WI38 (cell line): ENCODE data around the gene PPP1R13B.

ENCODE experiments used
- H3K4me3 ChIP-seq: 2 replicates; pipeline ENCODE4 v1.5.1; 2011; ENCODE audit warnings: low read depth, mild to moderate bottlenecking, control low read depth, low read length
- TF ChIP-seq, protein P1 (sequence below): IDR thresholded peaks from 2 replicates; pipeline ENCODE4 v1.5.1; 2012; ENCODE audit warnings: low read depth, mild to moderate bottlenecking, control low read depth, low read length

The PPP1R13B gene

DNA sequence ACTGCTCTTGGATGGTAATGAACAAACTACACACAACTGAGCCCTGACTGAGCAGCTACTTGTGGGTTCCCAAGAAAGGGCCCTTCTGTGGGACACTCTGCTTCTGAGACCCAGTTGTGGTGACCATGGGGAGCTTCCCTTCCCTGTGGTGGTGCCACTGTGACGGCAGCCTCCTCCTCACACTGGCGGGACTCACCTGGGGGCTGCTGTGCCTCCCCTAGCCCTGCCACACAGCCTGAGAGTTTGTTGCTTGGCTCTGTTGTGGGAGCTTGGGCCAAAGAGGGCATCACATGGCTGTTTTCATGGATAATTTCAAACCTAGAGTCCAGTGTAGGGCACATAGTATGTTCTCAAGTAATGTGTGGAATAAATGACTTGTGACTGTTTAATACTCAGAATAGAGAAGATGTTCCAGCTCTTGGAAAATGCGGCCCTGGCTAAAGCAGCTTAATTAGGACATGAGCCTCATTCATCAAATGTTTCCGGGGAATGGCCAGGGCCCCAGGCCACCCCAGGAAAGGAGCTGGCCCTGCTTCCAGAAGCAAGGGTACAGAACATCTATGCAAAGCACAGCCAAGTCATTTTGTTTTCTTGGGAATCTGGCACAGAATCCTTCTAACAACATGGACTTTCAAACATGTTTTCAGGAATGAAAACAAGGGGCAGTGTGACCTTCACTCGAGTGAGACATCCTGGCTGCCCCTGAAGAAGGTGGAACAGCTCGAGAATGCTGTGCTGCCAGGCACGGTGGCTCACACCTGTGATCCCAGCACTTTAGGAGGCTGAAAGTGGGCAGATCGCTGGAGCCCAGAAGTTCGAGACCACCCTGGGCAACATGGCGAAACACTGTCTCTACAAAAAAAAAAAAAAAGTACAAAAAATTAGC lies 110.6 kb downstream of the PPP1R13B start:
- H3K4me3 ChIP-seq, result no peak overlapping the region
- TF ChIP-seq, protein P1, sequence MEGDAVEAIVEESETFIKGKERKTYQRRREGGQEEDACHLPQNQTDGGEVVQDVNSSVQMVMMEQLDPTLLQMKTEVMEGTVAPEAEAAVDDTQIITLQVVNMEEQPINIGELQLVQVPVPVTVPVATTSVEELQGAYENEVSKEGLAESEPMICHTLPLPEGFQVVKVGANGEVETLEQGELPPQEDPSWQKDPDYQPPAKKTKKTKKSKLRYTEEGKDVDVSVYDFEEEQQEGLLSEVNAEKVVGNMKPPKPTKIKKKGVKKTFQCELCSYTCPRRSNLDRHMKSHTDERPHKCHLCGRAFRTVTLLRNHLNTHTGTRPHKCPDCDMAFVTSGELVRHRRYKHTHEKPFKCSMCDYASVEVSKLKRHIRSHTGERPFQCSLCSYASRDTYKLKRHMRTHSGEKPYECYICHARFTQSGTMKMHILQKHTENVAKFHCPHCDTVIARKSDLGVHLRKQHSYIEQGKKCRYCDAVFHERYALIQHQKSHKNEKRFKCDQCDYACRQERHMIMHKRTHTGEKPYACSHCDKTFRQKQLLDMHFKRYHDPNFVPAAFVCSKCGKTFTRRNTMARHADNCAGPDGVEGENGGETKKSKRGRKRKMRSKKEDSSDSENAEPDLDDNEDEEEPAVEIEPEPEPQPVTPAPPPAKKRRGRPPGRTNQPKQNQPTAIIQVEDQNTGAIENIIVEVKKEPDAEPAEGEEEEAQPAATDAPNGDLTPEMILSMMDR, result no peak

DNA sequence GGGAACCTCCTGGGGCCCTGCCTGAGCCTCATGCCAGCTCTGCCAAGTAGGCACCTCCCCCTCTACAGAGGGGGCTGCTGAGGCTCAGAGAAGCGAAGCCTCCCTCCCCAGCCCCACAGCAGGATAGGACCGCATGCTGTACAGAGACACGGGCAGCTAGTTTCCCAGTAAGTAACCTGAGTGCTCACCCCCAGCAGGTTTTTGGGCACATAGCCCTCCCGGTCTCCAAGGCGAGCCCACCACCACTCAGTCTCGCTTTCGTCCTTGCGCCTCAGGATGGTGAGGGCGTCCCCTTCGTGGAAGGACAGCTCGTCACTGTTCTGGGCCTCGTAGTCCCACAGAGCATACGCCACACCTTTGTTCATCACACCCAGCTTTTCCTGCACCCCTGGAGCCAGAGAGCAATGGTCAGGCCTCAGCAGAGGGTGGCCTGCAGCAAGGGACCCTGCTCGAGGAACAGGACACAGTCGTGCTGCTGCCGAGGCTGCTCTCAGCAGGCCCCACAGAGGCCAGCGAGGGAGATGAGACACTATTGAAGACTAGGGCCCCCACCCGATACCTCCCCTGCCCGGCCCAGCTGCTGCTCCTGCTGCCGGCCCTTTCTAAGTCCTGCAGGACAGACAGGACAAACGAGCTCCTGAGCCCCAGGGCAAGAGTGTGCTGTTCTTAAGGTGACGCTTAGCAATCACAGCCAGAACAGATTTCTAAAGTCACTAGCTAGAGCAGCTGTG lies 111.4 kb downstream of the PPP1R13B start:
- TF ChIP-seq, protein P1, result no peak
- H3K4me3 ChIP-seq, result no peak overlapping the region

DNA sequence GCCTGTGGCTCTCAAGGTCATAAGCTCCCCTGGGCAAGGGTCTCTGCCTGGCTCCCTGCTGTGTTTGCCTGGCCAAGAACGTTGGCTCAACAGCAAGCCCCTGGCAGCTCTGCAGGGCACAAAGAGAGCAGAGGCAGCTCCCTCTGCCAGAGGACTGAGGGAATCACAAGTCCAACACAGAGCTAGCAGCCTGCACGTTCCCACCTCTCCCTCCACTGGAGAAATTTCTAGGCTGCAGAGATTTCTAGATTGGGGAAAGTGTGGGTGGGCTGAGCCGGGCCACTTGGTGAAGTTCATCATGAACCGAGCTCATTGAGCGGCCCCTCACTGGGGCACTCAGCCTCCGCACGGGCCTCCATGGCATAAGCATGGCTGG lies 111.9 kb downstream of the PPP1R13B start:
- TF ChIP-seq, protein P1, result no peak
- H3K4me3 ChIP-seq, result no peak overlapping the region

DNA sequence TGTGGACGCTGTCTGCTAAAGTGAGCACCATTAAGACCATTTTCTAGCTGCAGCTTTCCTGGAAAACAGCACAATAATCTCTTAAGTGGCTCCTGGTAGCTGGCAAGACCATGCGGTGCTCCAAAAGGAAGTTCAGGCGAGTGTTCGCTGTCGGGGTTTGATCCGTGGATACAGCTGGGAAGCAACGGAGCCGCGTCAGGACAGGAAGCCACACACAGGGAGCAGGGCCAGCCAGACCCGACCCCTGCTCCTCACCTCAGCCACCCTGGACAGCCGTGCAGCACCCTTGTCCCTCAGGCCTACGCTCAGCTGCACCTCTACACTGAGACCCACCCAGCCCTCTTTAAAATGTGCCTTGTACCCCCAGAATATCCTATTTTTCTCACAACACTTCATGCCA lies 112.4 kb downstream of the PPP1R13B start:
- no peak overlapping the region for H3K4me3 ChIP-seq
- TF ChIP-seq, protein P1, result no peak

DNA sequence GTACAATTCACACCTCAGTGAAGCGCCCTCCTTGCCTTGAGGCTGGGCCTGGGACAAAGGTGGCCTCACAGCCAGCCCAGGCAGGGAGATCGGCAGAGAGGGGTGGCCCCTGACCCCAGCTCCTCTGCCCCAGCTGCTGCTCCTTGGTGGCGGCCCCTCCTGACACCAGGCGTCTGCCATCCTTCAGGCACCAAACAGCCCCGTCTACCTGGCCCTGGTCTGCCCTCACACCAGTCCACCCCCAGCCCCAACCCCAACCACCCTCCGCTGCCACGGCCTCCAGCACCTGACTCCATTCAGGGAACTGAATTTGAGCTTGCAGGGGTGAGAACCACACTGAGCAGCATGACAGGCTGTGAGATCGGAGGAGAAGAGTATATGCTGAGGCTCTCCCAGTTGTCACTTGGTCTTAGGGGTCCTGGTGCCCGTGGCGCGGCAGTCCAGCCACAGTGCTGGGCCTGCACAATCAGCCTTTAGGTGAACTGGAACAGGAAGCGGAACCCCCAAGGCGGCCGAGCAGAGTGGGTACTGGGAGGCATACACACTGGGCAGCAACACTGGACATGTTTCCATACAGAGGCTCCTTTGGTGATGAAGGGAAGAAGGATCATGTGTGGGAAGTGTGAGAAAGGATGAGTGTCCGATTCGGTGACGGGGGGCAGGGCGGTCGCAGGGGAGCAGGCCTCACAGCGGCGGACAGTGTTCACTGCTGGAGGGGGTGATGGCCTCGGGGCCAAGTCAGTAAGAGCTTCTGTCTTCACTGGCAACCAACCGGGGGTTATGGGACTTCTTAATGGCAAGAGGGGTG lies 113.1 kb downstream of the PPP1R13B start:
- no peak overlapping the region for H3K4me3 ChIP-seq

DNA sequence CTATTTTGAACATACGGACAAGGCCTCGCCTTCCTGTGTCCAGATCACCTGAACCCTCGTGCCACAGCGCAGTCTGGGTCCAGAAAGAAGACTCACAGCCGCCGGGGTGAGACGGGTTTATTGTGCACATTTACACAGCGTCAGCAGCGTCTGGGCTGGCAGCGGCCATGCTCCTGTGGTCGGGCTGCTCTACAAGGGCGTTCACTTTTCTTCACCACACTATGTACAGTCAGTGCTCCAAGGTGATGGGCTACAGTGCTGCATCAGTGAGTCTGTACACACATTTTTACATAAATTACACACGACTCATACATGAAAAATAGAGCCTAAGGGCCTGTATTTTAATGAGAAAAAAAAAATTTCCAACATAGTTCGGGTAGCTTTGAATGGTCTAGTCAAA lies 113.7 kb downstream of the PPP1R13B start:
- no peak overlapping the region for H3K4me3 ChIP-seq
- TF ChIP-seq, protein P1, result no peak

More for the DNA sequence above, 113.1 kb downstream of the PPP1R13B start:
- TF ChIP-seq, protein P1, result no peak
